Left colon (tissue), 2 donors: ENCODE measurements around the gene RAB30. TPM values are rescaled to one million over a fixed set of nuclear protein-coding genes. Genes with fewer than 3 reads are reported as not detected.
"Not testable (repeated sequence)": the region's sequence is repeated elsewhere in the genome, so short reads cannot be mapped to it uniquely, and the experiment has no call there.

Experiments
- ATAC-seq: fragments of 200-7000 bp; cut with Tn5 transposase; one replicate; pipeline ENCODE4 v1.9.1; 2020; ENCODE audit warnings: mild to moderate bottlenecking, moderate library complexity
- DNase-seq, 2 donors: peaks; one replicate each; pipeline ENCODE4 v3.0.0-alpha.2; 2020
- intact Hi-C, 2 donors: fragments of 100-400 bp; cut with DNase I in 1 of 2; cut with micrococcal nuclease in 1 of 2; formaldehyde crosslinking; loops; one replicate each; pipeline versions ENCODE4 v1.11.2 to v1.14.0; 2022; cut with DNase I, micrococcal nuclease
- total RNA-seq, 2 donors: library from RNA; stranded (reverse); fragmentation: NEBNext Ultra II Directional; extraction: Animal tissue kit (Norgen Biotek cat#: 25700); gene quantifications; one replicate each; pipeline ENCODE4 v1.2.1, GENCODE V29; 2021
- donor health status: DM: no; HTN: no; CAD: no.
- donor health status: DM: yes; HTN: yes; CAD: no.

Gene RAB30
- total RNA-seq, 2 donors from 2014 or later = 5.9 to 24.3 TPM

- ATAC-seq (no peak), DNase-seq (no peak)
- intact Hi-C loops = no loop called here
Observed at GRCh38 chr11:82974135-82974534, 97.6 kb downstream of the RAB30 start.

GRCh38 chr11:82972103-82972502 is 99.6 kb downstream of the RAB30 start:
- intact Hi-C loops = no loop called here

GRCh38 chr11:82971519-82971946 is 100.2 kb downstream of the RAB30 start:
- intact Hi-C loops, ATAC-seq: not testable (repeated sequence)
- DNase-seq = peak in 1 of 2 donors; percentile 31

More at GRCh38 chr11:82972103-82972502, 99.6 kb downstream of the RAB30 start:
- ATAC-seq (no peak), DNase-seq (no peak)

GRCh38 chr11:82970507-82971083 is 101.1 kb downstream of the RAB30 start:
- intact Hi-C loops, ATAC-seq: not testable (repeated sequence)
- peak in 1 of 2 donors; percentile 15 for DNase-seq

- DNase-seq (no peak), ATAC-seq (no peak)
- intact Hi-C loops = no loop called here
Observed at GRCh38 chr11:82969811-82970210, 101.9 kb downstream of the RAB30 start.

- intact Hi-C loops = no loop called here
- no peak for DNase-seq
- ATAC-seq = no peak
Observed at GRCh38 chr11:82967381-82967780, 104.3 kb downstream of the RAB30 start.

GRCh38 chr11:82962021-82962420 is 109.7 kb downstream of the RAB30 start:
- DNase-seq, ATAC-seq, intact Hi-C loops: not testable (repeated sequence)

GRCh38 chr11:82960779-82961143 is 110.9 kb downstream of the RAB30 start:
- intact Hi-C loops = no loop called here
- ATAC-seq (no peak), DNase-seq (no peak)

- no peak for DNase-seq
- intact Hi-C loops = no loop called here
- no peak for ATAC-seq
Observed at GRCh38 chr11:82959987-82960778, 111.5 kb downstream of the RAB30 start.

- intact Hi-C loops, ATAC-seq: not testable (repeated sequence)
- DNase-seq = peak; percentile 36 to 68
Observed at GRCh38 chr11:82955736-82956453, 115.8 kb downstream of the RAB30 start.

GRCh38 chr11:82950502-82950901 is 121.2 kb downstream of the RAB30 start:
- intact Hi-C loops, ATAC-seq, DNase-seq: not testable (repeated sequence)

GRCh38 chr11:82949352-82949751 is 122.3 kb downstream of the RAB30 start:
- no peak for ATAC-seq
- intact Hi-C loops = no loop called here
- DNase-seq = no peak

GRCh38 chr11:82945682-82946081 is 126.0 kb downstream of the RAB30 start:
- intact Hi-C loops = no loop called here
- no peak for DNase-seq
- ATAC-seq = no peak

- intact Hi-C loops, ATAC-seq: not testable (repeated sequence)
Observed at GRCh38 chr11:82945041-82945440, 126.7 kb downstream of the RAB30 start.

GRCh38 chr11:82944198-82944597 is 127.5 kb downstream of the RAB30 start:
- DNase-seq (no peak), ATAC-seq (no peak)
- intact Hi-C loops = no loop called here

More at GRCh38 chr11:82945041-82945440, 126.7 kb downstream of the RAB30 start:
- not testable (repeated sequence) for DNase-seq

- peak; percentile 94 for ATAC-seq
- not testable (repeated sequence) for DNase-seq
Observed at GRCh38 chr11:82943430-82943829, 128.3 kb downstream of the RAB30 start.

GRCh38 chr11:82942376-82942775 is 129.3 kb downstream of the RAB30 start:
- DNase-seq (no peak), ATAC-seq (no peak)
- intact Hi-C loops = no loop called here

More at GRCh38 chr11:82943430-82943829, 128.3 kb downstream of the RAB30 start:
- intact Hi-C loops = not testable (repeated sequence)

- intact Hi-C loops = no loop called here
- ATAC-seq (no peak), DNase-seq (no peak)
Observed at GRCh38 chr11:82939456-82939855, 132.2 kb downstream of the RAB30 start.

- intact Hi-C loops = no loop called here
- DNase-seq = no peak
- no peak for ATAC-seq
Observed at GRCh38 chr11:82937554-82937953, 134.1 kb downstream of the RAB30 start.

- ATAC-seq = no peak
- intact Hi-C loops = no loop called here
Observed at GRCh38 chr11:82936261-82936660, 135.4 kb downstream of the RAB30 start.

More at GRCh38 chr11:82936261-82936660, 135.4 kb downstream of the RAB30 start:
- no peak for DNase-seq
